Activated naive CD8-positive, alpha-beta T cell treated with anti-CD3 and anti-CD28 coated beads, Interleukin-2, amount 50 U/mL, for 16 hours (primary cell): ENCODE data around the gene FMO2.

Experiments used
- DNase-seq: peaks from one replicate; pipeline ENCODE4 v3.0.0-alpha.2; 2020; ENCODE audit warnings: low read depth, low spot score

Gene FMO2

GRCh38 chr1:171174560-171175294 lies 10.4 kb upstream of the FMO2 start:
- DNase-seq: no peak

GRCh38 chr1:171177261-171177660 lies 7.8 kb upstream of the FMO2 start:
- DNase-seq: no peak

- DNase-seq: no peak
These were observed 5.5 kb upstream of the FMO2 start for GRCh38 chr1:171179318-171180227.

- no peak for DNase-seq
These were observed 4.4 kb upstream of the FMO2 start for GRCh38 chr1:171180670-171181069.

GRCh38 chr1:171188388-171189266 lies 3.5 kb downstream of the FMO2 start:
- DNase-seq: no peak

GRCh38 chr1:171191992-171192391 lies 6.9 kb downstream of the FMO2 start:
- no peak for DNase-seq

GRCh38 chr1:171195767-171196166 lies 10.7 kb downstream of the FMO2 start:
- no peak for DNase-seq

- DNase-seq: no peak
These were observed 11.3 kb downstream of the FMO2 start for GRCh38 chr1:171196351-171196750.

- no peak for DNase-seq
These were observed 13.0 kb downstream of the FMO2 start for GRCh38 chr1:171198081-171198480.

GRCh38 chr1:171204296-171204695 lies 19.2 kb downstream of the FMO2 start:
- no peak for DNase-seq

GRCh38 chr1:171206204-171206977 lies 21.3 kb downstream of the FMO2 start:
- no peak for DNase-seq

GRCh38 chr1:171206978-171207355 lies 21.9 kb downstream of the FMO2 start:
- DNase-seq: no peak

GRCh38 chr1:171207377-171207776 lies 22.3 kb downstream of the FMO2 start:
- DNase-seq: no peak

GRCh38 chr1:171210355-171210754 lies 25.3 kb downstream of the FMO2 start:
- no peak for DNase-seq

GRCh38 chr1:171212607-171213351 lies 27.7 kb downstream of the FMO2 start:
- no peak for DNase-seq

GRCh38 chr1:171213559-171214454 lies 28.7 kb downstream of the FMO2 start:
- DNase-seq: no peak

GRCh38 chr1:171217658-171218443 lies 32.8 kb downstream of the FMO2 start:
- DNase-seq: no peak

GRCh38 chr1:171218661-171219060 lies 33.6 kb downstream of the FMO2 start:
- no peak for DNase-seq
